ENCODE measurements around the gene IL1A. TPM values are rescaled to one million over a fixed set of nuclear protein-coding genes. Genes with fewer than 3 reads are reported as not detected.
A peak's percentile ranks its signal among the peaks of the same experiment; 100 is the strongest.

Gene IL1A
- total and polyA plus RNA-seq, 4 donors: 1.1 to 15.5 (median 2.4) TPM

GRCh38 chr2:112749755-112750559, 34.3 kb downstream of the IL1A start:
- Histone ChIP-seq H3K27me3 (ENCODE audit: control insufficient read depth in 3 of 3, insufficient read depth in 3 of 3, low read length in 2 of 3) (no peaks in the 10 kb centered on the region), H3K9me3 (ENCODE audit: control insufficient read depth in 4 of 4, insufficient read depth in 3 of 4, low read length in 3 of 4) (no peaks in the 10 kb centered on the region), H3K4me1 (ENCODE audit: control insufficient read depth in 5 of 5, insufficient read depth in 5 of 5, low read length in 5 of 5) (peaks cover 0 to 5% (median 0%) of the 10 kb centered on the region in 5 donors), H3K4me3 (no peak overlapping the region), H3K9ac (ENCODE audit: insufficient read depth in 1 of 2, low read length in 2 of 2) (no peak overlapping the region), H3K27ac (ENCODE audit: low read depth in 1 of 2, low read length in 1 of 2) (no peak overlapping the region), H3K36me3 (ENCODE audit: control insufficient read depth in 4 of 4, insufficient read depth in 4 of 4, low read length in 4 of 4) (peaks cover 0 to 4% (median 0%) of the 10 kb centered on the region in 4 donors)
- TF ChIP-seq CTCF (IDR thresholded peaks at IDR 0.05; ENCODE audit: control extremely low read depth, extremely low read depth): peak; percentile 88
- WGBS, 2 donors: 68 to 71% methylated on average over 9 of the region's 9 CpGs
- DNase-seq (peak; percentile 79 to 84 (median 79)), ATAC-seq (ENCODE audit: insufficient read depth, low FRiP score) (peak; percentile 85)

GRCh38 chr2:112740527-112740926, 43.8 kb downstream of the IL1A start:
- Histone ChIP-seq H3K27ac (ENCODE audit: low read depth in 1 of 2, low read length in 1 of 2) (no peak overlapping the region), H3K36me3 (ENCODE audit: control insufficient read depth in 4 of 4, insufficient read depth in 4 of 4, low read length in 4 of 4) (peaks cover 0 to 23% (median 4%) of the 10 kb centered on the region in 4 donors), H3K4me1 (ENCODE audit: control insufficient read depth in 5 of 5, insufficient read depth in 5 of 5, low read length in 5 of 5) (no peaks in the 10 kb centered on the region), H3K9me3 (ENCODE audit: control insufficient read depth in 4 of 4, insufficient read depth in 3 of 4, low read length in 3 of 4) (no peaks in the 10 kb centered on the region), H3K9ac (ENCODE audit: insufficient read depth in 1 of 2, low read length in 2 of 2) (no peak overlapping the region), H3K4me3 (no peak overlapping the region), H3K27me3 (ENCODE audit: control insufficient read depth in 3 of 3, insufficient read depth in 3 of 3, low read length in 2 of 3) (no peaks in the 10 kb centered on the region)
- no peak for TF ChIP-seq CTCF (IDR thresholded peaks at IDR 0.05; ENCODE audit: control extremely low read depth, extremely low read depth)
- ATAC-seq (ENCODE audit: insufficient read depth, low FRiP score): no peak
- no peak for DNase-seq
- WGBS, 2 donors: 94 to 95% methylated on average over 7 of the region's 7 CpGs

- no peak for ATAC-seq (ENCODE audit: insufficient read depth, low FRiP score)
- WGBS, 2 donors: 80 to 86% methylated on average over 1 of the region's 1 CpG
- H3K9me3 ChIP-seq (ENCODE audit: control insufficient read depth in 4 of 4, insufficient read depth in 3 of 4, low read length in 3 of 4): no peaks in the 10 kb centered on the region
Measured at GRCh38 chr2:112737542-112738232, 46.6 kb downstream of the IL1A start.

More at GRCh38 chr2:112737542-112738232, 46.6 kb downstream of the IL1A start:
- Histone ChIP-seq H3K36me3 (ENCODE audit: control insufficient read depth in 4 of 4, insufficient read depth in 4 of 4, low read length in 4 of 4) (peaks cover 0 to 16% (median 4%) of the 10 kb centered on the region in 4 donors), H3K27ac (ENCODE audit: low read depth in 1 of 2, low read length in 1 of 2) (no peak overlapping the region), H3K4me1 (ENCODE audit: control insufficient read depth in 5 of 5, insufficient read depth in 5 of 5, low read length in 5 of 5) (peaks cover 0 to 11% (median 5%) of the 10 kb centered on the region in 5 donors), H3K9ac (ENCODE audit: insufficient read depth in 1 of 2, low read length in 2 of 2) (no peak overlapping the region), H3K27me3 (ENCODE audit: control insufficient read depth in 3 of 3, insufficient read depth in 3 of 3, low read length in 2 of 3) (no peaks in the 10 kb centered on the region), H3K4me3 (no peak overlapping the region)
- DNase-seq: no peak
- TF ChIP-seq CTCF (IDR thresholded peaks at IDR 0.05; ENCODE audit: control extremely low read depth, extremely low read depth): no peak
